GM21528 (cell line): ENCODE measurements around the gene FAT1.

Experiments used
- ATAC-seq: cut with Tn5 transposase; IDR thresholded peaks from one replicate; pipeline ENCODE4 v1.9.1; 2021; ENCODE audit warnings: mild to moderate bottlenecking, moderate library complexity; ENCODE audit not compliant: unreplicated experiment, low FRiP score

FAT1 gene

DNA sequence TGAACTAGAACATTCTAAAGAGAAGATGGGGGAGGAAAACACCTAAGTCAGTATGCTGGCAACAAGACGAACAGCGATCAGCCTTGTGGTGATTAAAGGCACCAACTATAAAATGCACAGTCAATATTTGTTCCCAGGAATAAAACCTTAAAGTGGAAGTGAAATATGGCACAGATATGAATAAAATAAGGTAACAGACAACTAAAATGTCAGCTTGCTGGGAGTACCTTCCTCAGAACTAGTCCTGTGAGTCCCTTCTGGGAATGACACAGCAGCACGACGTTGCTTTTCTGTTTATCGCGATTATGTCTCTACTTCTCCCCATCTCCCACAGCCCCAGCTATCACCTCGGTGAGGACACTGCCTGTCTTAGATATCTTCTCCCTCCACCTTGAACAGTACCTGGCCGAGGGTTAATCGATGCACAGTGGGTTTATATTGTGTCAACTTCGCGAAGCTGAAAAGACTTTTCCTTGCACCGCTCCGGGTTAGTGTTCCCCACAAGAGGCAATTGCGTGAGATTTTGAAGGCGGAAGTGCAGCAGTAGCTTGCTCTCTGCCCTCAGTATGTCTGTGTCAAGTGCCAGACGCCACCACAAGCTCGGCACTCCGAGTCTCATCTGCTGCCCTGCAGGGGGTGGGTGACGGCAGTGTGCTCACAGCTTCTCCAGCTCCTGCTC lies 185.7 kb downstream of the FAT1 start:
- no peak for ATAC-seq
